ENCODE measurements around the gene TIAM1. TPM values are rescaled to one million over a fixed set of nuclear protein-coding genes. Genes with fewer than 3 reads are reported as not detected.

Gene TIAM1
- total RNA-seq, 1 experiment from 2014 or later: 2.7 TPM

DNA sequence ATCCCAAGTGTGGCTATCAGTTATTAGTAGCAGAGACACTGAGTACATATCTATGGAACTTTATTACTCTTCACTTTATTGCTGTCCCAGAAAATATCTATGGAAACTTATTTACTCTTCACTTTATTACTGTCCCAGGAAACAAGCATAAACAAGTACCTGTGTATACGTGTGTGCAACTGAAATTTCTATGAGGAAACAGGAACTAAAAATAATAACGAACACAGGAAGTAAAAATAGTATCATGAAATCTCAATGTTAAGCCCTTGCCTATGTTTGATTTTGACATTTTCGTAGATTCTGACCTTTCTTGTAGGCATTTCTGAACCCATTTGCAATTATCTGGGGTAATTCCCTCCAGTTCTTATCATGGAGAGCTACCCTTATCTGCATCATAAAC is 240.9 kb downstream of the TIAM1 start:
- no peak for DNase-seq (ENCODE audit: extremely low read depth, low read depth)

DNA sequence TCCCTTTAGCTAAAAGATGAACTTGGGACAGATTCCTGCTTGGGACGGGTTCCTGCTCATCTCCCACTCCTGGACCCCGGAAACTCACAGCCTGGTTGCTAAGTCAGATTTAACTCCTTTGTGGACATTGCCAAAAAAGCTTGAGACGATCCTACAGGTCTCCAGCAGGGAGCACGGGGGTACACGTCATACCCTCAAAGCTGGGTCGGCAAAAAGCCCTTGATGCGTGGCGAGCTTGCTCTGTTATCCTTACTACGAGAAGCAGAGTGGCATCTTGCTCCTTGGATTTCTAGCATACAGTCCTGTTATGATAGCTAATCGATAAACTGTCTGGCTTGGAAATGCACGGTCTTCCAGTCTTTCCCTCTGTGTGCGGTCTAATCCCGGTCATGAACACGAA is 244.9 kb downstream of the TIAM1 start:
- no peak for DNase-seq (ENCODE audit: extremely low read depth, low read depth)

DNA sequence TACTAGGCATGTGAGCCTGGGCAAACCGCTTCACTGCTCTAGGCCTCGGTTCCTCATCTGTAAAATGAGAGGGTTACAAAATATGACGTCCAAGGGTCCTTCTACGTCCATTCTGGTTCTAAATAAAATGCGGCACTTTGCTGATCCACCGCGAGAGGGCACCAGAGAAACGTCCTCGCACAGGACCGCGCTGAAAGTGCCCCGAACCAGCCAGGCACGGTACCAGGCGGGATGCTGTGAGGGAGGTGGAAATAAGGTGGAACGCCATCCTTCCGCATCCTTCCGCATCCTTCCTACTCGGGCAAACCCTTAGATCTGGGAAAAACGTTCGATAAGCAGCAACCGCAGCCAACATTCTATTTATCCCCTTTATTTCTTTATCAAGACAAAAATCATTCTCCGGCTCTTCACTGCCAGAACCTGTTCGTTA is 245.5 kb downstream of the TIAM1 start:
- peak; percentile 40 for DNase-seq (ENCODE audit: extremely low read depth, low read depth)

DNA sequence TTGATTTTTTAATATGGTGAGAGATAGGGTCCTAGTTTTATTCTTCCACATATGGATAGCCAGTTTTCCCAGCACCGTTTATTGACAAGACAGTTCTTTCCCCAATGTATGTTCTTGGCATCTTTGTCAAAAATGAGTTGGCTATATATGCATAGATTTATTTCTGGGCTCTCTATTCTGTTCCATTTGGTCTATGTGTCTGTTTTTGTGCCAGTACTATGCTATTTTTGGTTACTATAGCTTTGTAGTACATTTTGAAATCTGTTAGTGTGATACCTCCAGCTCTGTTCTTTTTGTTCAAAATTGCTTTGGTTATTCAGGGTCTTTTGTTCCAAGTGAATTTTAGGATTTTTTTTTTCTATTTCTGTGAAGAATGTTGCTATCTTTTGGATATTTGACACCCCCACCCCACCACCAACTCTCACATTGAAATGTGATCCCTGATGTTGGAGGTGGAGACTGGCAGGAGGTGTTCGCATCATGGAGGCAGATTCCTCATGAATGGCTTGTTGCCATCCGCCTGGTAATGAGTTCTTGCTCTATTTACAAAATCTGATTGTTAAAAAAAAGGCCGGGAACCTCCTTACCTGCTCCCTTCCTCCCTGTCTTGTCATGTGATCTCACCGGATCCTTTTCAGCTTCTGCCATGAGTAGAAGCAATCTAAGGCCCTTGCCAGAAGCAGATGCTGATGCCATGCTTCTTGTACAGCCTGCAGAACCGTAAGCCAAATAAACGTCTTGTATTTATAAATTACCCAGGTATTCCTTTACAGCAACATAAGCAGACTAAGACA is 251.0 kb downstream of the TIAM1 start:
- DNase-seq (ENCODE audit: extremely low read depth, low read depth): no peak

DNA sequence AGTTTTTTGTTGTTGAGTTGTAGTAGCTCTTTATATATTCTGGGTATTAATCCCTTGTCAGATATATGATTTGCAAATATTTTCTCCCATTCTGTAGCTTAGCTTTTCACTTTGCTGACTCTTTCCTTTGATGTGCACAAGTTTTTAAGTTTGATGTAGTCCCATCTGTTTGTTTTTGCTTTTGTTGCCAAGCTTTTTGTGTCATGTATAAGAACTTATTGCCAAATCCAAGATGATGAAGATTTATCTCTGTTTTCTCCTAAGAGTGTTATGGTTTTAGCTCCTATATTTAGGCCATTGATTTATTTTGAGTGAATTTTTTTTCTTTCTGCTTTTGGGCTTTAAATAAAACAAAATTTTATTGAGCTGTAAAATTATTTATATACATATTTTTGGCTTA is 253.7 kb downstream of the TIAM1 start:
- DNase-seq (ENCODE audit: extremely low read depth, low read depth): no peak

DNA sequence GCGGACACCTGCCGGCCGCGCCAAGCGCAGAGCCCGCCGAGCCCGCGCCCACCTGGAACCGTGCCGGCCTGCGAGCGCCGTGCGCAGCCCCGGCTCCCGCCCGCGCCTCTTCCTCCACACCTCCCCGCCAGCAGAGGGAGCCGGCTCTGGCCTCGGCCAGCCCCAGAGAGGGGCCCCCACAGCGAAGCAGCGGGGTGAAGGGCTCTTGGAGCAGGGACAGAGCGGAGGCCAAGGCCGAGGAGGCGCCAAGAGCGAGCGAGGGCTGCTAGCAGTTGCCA is 255.6 kb downstream of the TIAM1 start:
- no peak for DNase-seq (ENCODE audit: extremely low read depth, low read depth)

DNA sequence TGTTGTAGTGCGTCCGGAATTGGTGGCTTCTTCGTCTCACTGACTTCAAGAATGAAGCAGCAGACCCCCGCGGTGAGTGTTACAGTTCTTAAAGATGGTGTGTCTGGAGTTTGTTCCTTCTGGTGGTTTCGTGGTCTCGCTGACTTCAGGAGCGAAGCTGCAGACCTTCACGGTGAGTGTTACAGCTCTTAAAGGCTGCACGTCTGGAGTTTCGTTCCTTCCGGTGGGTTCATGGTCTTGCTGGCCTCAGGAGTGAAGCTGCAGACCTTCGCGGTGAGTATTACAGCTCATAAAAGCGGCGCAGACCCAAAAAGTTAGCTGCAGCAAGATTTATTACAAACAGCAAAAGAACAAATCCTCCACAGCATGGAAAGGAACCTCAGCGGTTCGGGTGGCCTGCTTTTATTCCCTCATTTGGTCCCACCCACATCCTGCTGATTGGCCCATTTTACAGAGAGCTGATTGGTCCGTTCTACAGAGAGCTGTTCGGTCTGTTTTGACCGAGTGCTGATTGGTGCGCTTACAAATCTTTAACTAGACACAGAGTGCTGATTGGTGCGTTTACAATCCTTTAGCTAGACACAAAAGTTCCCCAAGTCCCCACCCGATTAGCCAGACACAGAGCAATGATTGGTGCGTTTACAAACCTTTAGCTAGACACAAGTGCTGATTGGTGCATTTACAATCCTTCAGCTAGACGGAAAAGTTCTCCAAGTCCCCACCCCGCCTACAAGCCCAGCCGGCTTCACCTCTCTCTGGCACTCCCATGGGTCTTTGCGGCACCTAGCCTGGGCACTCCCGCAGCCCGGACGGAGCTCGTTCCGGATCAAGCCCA is 256.2 kb downstream of the TIAM1 start:
- no peak for DNase-seq (ENCODE audit: extremely low read depth, low read depth)

DNA sequence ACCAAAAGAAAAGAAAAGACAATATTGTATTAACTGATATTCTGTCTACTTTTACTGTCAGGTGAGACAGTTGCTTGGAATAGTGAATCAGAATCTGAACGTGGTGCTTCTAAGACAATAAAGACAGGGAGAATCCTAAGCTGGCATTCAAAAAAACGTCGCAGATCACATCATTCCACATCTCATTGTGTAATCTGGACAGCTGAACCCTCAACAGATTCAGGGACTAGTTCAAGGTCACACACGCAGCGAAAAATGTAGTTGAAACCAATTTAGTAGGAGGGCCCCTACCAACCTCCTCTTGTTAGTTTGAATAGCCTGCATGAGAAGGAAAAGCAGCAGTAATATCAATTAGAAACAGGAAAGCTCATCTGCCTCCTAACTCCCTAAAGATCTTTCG is 259.4 kb downstream of the TIAM1 start:
- DNase-seq (ENCODE audit: extremely low read depth, low read depth): no peak

DNA sequence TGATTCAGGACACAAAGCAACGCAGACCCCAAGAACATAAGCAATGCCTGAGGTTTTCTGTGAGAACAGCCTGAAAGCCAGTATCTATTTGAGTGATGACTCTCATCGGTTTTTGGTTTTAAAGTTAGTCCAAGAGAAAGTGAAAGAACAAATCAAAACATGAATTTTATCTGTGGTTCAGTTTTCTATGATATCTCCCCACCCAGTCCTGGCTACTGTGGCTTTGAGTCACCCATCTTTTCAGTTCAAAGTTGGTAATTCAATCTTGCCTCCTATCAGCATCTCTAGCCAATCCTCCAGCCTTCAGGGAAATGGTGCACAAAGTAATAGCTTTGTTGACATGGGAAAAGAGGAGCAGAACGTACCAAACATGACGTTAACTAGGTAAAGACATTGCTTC is 265.3 kb downstream of the TIAM1 start:
- no peak for DNase-seq (ENCODE audit: extremely low read depth, low read depth)

DNA sequence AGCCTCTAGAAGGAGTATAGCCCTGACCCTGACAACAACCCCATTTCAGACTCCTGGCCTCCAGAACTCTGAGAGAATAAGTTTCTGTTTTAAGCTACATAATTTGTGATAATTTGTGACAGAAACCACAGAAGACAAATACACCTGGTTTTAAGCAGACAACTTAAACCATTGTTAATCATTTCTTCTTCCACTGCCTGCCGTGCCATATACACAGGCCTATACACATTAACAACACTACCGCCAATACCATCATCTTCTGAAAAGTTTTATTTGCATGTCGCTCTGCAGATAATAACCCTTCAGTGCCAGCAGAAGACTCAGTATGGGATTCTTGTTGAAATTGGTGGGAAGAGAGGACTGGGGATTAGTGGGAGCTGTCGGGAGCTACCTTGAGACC is 265.8 kb downstream of the TIAM1 start:
- no peak for DNase-seq (ENCODE audit: extremely low read depth, low read depth)

DNA sequence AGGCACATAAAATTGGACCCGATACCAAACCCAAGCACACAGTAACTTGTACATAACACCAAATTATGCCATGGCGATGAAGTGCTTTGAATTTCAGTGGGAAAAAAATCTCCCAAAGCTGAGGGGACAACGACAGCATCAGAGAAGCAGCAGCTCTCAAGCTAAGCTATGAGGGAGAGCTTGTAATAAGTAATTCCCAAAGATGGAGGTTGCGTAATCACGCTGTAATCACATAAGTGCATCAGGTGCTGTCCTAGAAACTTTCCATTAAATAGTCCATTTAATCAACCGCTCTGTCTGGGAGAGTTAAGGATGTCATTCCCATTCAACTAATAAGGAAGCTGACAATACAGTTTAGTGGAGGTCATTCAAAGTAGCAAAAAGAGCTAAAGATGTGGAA is 268.2 kb downstream of the TIAM1 start:
- DNase-seq (ENCODE audit: extremely low read depth, low read depth): no peak

DNA sequence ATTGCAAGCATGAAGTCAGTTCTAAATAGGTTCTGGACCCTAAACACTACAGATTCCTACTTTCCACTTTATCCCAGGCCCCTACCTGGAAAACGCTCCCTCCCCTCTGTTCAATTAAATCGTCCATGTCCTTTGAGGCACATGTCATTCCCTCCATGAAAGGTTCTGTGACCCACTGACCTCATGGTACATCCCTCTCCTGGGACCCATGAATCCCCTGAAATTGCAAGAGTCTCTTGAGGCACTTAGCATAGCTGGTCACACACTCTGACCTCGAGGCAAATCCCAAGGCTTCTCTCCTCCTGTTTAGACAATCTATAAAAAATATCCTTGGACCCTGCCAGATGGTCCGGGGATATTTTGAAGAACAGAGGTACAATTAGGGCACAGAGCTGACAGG is 271.5 kb downstream of the TIAM1 start:
- DNase-seq (ENCODE audit: extremely low read depth, low read depth): no peak
